MM.1S (cell line): ENCODE results near the gene CACNA1C.
A peak's percentile ranks its signal among the peaks of the same experiment; 100 is the strongest.

Source experiments
- DNase-seq: peaks from one replicate; pipeline ENCODE4 v3.0.0-alpha.2; 2015
- H2AFZ ChIP-seq: fragments of 300-600 bp; sonication (generic); 2 replicates; pipeline ENCODE4 v1.6.0; 2016; ENCODE audit warnings: antibody characterized with exemption, low read length
- H3F3A ChIP-seq: fragments of 300-600 bp; sonication (generic); 2 replicates; pipeline ENCODE4 v1.6.1; 2016; ENCODE audit warnings: mild to moderate bottlenecking, antibody characterized with exemption, low read length, moderate library complexity, mixed read lengths; ENCODE audit not compliant: insufficient read depth
- H3K27ac ChIP-seq: fragments of 300-600 bp; sonication (generic); 2 replicates; pipeline ENCODE4 v1.5.1; 2016; ENCODE audit warnings: mild to moderate bottlenecking, low read length
- H3K27me3 ChIP-seq: fragments of 300-600 bp; sonication (generic); replicated peaks from 2 replicates; pipeline ENCODE4 v1.6.0; 2016; ENCODE audit warnings: low read length; ENCODE audit not compliant: insufficient read depth
- H3K36me3 ChIP-seq: fragments of 300-600 bp; sonication (generic); replicated peaks from 2 replicates; pipeline ENCODE4 v1.6.1; 2016; ENCODE audit warnings: mild to moderate bottlenecking, low read length, mixed read lengths; ENCODE audit not compliant: insufficient read depth
- H3K4me1 ChIP-seq: fragments of 300-600 bp; sonication (generic); 2 replicates; pipeline ENCODE4 v1.6.1; 2016; ENCODE audit warnings: low read length, mixed read lengths
- H3K4me2 ChIP-seq: fragments of 300-600 bp; sonication (generic); 2 replicates; pipeline ENCODE4 v1.6.0; 2016; ENCODE audit warnings: low read depth, low read length
- H3K4me3 ChIP-seq: fragments of 300-600 bp; sonication (generic); 2 replicates; pipeline ENCODE4 v1.5.1; 2016; ENCODE audit warnings: low read length, mixed read lengths
- H3K79me2 ChIP-seq: fragments of 300-600 bp; sonication (generic); 2 replicates; pipeline ENCODE4 v1.6.1; 2016; ENCODE audit warnings: mixed run types, low read length, mixed read lengths
- H3K9ac ChIP-seq: fragments of 300-600 bp; sonication (generic); 2 replicates; pipeline ENCODE4 v1.6.1; 2016; ENCODE audit warnings: low read length, mixed read lengths
- H3K9me2 ChIP-seq: fragments of 300-600 bp; sonication (generic); replicated peaks from 2 replicates; pipeline ENCODE4 v1.6.1; 2016; ENCODE audit warnings: mild to moderate bottlenecking, low read length, mixed read lengths; ENCODE audit not compliant: insufficient read depth
- H3K9me3 ChIP-seq: fragments of 300-600 bp; sonication (generic); replicated peaks from 2 replicates; pipeline ENCODE4 v1.6.1; 2016; ENCODE audit warnings: mild to moderate bottlenecking, low read length, mixed read lengths; ENCODE audit not compliant: insufficient read depth
- H4K20me1 ChIP-seq: fragments of 300-600 bp; sonication (generic); 2 replicates; pipeline ENCODE4 v1.6.1; 2016; ENCODE audit warnings: mild to moderate bottlenecking, low read length, moderate library complexity, mixed read lengths; ENCODE audit not compliant: insufficient read depth
- EZH2 ChIP-seq: fragments of 300-600 bp; sonication (generic); optimal IDR thresholded peaks from 2 replicates; pipeline ENCODE3; 2017; ENCODE audit warnings: low read depth, mild to moderate bottlenecking, antibody characterized with exemption, low read length, mixed read lengths
- EZH2phosphoT487 ChIP-seq: fragments of 300-600 bp; sonication (generic); IDR thresholded peaks from 2 replicates; pipeline ENCODE4 v1.6.1; 2018; ENCODE audit warnings: antibody characterized with exemption, low read length
- TF ChIP-seq, protein P1 (sequence below): fragments of 300-600 bp; sonication (generic); IDR thresholded peaks from 2 replicates; pipeline ENCODE4 v1.5.1; 2016; ENCODE audit warnings: antibody characterized with exemption, low read length, mixed read lengths

Gene CACNA1C

DNA sequence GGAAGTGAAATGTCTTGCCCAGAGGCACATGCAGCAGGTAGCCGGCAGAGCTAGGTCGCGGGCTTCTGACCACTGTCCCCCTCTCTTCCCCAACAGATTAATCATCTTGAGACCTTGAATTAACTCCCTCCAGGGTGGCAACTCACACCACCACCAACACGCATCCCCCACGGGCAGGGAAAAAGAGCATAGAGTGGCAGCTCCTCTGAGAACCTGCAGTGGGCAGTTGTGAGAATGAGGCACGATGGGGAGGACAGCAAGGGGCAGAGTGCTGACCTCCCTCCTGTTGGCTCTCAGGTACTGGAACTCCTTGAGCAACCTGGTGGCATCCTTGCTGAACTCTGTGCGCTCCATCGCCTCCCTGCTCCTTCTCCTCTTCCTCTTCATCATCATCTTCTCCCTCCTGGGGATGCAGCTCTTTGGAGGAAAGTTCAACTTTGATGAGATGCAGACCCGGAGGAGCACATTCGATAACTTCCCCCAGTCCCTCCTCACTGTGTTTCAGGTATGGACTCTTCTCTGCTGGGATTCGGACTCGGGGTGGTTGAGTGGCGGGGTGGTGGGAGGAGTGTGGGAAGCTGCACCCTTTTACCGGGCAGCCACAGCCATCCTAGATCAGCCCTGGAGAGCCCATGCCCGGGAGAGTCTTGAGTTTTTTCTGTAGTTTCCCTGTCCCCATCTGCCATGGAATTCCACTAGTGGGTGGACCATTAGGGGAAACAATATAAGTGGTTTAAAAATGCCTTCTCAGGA is 528.7 kb downstream of the CACNA1C start:
- no peak overlapping the region for H3K9ac ChIP-seq
- TF ChIP-seq EZH2 (no peak), EZH2phosphoT487 (no peak)
- TF ChIP-seq, protein P1, sequence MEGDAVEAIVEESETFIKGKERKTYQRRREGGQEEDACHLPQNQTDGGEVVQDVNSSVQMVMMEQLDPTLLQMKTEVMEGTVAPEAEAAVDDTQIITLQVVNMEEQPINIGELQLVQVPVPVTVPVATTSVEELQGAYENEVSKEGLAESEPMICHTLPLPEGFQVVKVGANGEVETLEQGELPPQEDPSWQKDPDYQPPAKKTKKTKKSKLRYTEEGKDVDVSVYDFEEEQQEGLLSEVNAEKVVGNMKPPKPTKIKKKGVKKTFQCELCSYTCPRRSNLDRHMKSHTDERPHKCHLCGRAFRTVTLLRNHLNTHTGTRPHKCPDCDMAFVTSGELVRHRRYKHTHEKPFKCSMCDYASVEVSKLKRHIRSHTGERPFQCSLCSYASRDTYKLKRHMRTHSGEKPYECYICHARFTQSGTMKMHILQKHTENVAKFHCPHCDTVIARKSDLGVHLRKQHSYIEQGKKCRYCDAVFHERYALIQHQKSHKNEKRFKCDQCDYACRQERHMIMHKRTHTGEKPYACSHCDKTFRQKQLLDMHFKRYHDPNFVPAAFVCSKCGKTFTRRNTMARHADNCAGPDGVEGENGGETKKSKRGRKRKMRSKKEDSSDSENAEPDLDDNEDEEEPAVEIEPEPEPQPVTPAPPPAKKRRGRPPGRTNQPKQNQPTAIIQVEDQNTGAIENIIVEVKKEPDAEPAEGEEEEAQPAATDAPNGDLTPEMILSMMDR: no peak
- no peak overlapping the region for H3K4me3 ChIP-seq
- H3K36me3 ChIP-seq: no peaks in the 10 kb centered on the region
- no peaks in the 10 kb centered on the region for H3K79me2 ChIP-seq
- H3K9me2 ChIP-seq: no peaks in the 10 kb centered on the region
- H4K20me1 ChIP-seq: no peaks in the 10 kb centered on the region
- H2AFZ ChIP-seq: no peak overlapping the region
- no peaks in the 10 kb centered on the region for H3K9me3 ChIP-seq
- DNase-seq: no peak
- peaks cover 4% of the 10 kb centered on the region; the same call in 1 of the 2 replicates for H3K4me1 ChIP-seq
- H3K27ac ChIP-seq: no peak overlapping the region
- no peaks in the 10 kb centered on the region for H3F3A ChIP-seq
- no peak overlapping the region for H3K4me2 ChIP-seq
- H3K27me3 ChIP-seq: 0 out of 2 replicates have a peak, but pooled peaks cover 7% of the 10 kb centered on the region

DNA sequence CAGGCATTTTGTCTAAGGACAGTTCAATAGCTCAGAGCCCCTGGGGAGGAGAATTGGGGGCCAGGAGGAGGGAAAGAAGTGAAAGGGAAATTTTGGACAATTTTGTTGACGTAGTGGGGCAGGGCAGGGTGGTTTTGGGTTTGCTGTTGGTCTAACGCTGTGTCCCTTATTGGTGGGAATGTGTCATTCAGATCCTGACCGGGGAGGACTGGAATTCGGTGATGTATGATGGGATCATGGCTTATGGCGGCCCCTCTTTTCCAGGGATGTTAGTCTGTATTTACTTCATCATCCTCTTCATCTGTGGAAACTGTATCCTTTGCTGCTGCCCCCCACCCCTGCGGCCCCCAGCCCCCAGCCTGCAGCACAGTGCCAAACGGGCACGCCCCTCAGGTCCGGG is 529.8 kb downstream of the CACNA1C start:
- Histone ChIP-seq H4K20me1 (no peaks in the 10 kb centered on the region), H3K4me3 (no peak overlapping the region), H3K79me2 (no peaks in the 10 kb centered on the region), H3K27ac (no peak overlapping the region), H3K27me3 (0 out of 2 replicates have a peak, but pooled peaks cover 7% of the 10 kb centered on the region), H3K9me3 (no peaks in the 10 kb centered on the region), H3K36me3 (no peaks in the 10 kb centered on the region), H3F3A (no peaks in the 10 kb centered on the region), H3K9ac (no peak overlapping the region), H3K4me2 (peak overlapping the region; percentile 55; the same call in 1 of the 2 replicates), H2AFZ (no peak overlapping the region), H3K9me2 (no peaks in the 10 kb centered on the region), H3K4me1 (peaks cover 4% of the 10 kb centered on the region; the same call in 1 of the 2 replicates)
- TF ChIP-seq EZH2phosphoT487: no peak
- no peak for TF ChIP-seq EZH2
- TF ChIP-seq, protein P1: no peak
- DNase-seq: no peak

DNA sequence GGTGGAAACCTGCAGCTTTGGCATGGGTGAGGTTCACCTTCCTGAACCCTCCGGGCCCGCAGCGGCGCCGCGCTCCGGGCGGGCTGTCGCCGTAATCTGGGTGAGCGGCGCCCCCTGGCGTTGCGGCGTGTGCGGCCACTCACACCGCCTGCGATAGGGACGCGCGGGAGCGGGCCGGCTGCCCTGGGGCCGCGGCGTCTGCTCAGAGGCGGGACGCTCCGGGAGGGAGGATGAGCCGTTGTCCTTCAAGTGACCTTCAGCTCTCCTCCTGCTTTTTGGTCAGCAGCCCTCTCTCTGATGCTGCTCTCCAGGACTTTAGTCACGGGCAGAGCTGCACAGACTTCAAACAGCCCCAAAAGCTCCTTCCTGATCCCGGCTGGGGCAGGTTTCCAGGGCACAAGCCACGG is 530.3 kb downstream of the CACNA1C start:
- Histone ChIP-seq H3K79me2 (no peaks in the 10 kb centered on the region), H3K9me3 (no peaks in the 10 kb centered on the region), H3K4me3 (no peak overlapping the region; the same call in 1 of the 2 replicates), H3K4me2 (peak overlapping the region; percentile 55; the same call in 1 of the 2 replicates), H4K20me1 (no peaks in the 10 kb centered on the region), H3K9ac (peak overlapping the region; percentile 8; the same call in 1 of the 2 replicates), H3K36me3 (no peaks in the 10 kb centered on the region), H3K27ac (no peak overlapping the region), H3K9me2 (no peaks in the 10 kb centered on the region), H3K27me3 (0 out of 2 replicates have a peak, but pooled peaks cover 7% of the 10 kb centered on the region), H3F3A (no peaks in the 10 kb centered on the region), H3K4me1 (peaks cover 4% of the 10 kb centered on the region; the same call in 1 of the 2 replicates), H2AFZ (peak overlapping the region; percentile 72)
- no peak for TF ChIP-seq EZH2phosphoT487
- TF ChIP-seq, protein P1: peak; percentile 85
- DNase-seq: peak; percentile 76
